Activated CD8-positive, alpha-beta memory T cell treated with anti-CD3 and anti-CD28 coated beads, Interleukin-2, amount 50 U/mL, for 48 hours (primary cell): ENCODE measurements around the gene WNT16.

Experiments used
- DNase-seq: peaks from one replicate; pipeline ENCODE4 v3.0.0-alpha.2; 2020

The WNT16 gene

DNA sequence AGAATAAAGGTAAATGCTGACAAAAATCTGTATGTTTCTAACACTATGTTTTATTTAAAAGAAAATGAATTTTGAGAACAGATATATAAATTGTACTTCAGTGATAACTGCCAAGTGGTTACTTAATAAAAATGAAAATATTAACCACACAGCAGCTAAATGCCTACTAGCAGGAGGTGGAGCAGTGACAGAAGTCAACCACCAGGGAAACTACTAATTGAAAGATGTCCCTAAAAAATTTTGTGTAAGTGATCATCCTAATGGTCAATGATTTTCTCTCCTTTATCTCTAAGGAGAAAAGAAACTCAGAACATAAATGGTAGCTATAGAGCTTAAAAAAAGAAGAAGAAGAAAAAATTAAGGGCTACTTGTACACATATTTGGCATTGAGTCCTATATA is 22.9 kb downstream of the WNT16 start:
- DNase-seq: no peak

DNA sequence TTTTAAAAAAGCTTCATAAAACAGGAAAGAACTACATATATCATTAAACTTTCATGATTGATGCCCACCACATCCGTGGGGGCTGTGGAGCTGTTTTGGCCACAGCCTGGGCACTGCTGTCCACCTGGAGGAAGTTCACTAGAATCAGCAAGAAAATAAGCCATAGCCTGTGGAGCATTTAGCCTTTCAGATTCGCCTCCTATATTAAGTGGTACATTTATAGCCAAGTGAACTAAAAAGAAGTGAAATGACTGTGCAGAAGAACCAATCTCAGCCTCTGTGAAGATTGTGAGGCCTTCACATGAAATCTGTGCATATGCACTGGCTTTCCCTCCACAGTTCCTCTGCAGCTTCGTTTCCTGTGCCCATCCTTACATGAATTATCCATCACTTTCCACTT is 23.5 kb downstream of the WNT16 start:
- no peak for DNase-seq

DNA sequence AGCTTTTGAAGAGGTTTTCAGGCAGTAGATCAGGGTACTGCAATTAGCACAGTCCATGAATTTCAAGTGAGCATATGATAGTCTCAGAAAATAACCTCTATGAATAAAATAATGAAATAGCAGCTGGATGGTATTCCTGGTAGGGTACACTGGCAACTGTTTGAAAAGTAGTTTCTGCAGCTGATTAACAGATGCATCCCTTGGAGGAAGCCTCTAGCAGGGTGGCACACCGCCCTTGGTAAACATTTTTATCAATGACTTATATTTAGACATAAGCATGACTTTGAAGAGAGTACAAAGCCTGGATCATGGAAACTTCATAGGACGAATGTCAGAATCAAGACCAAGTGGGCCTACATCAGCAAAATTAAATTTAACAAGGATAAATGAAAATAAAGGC is 26.8 kb downstream of the WNT16 start:
- no peak for DNase-seq

DNA sequence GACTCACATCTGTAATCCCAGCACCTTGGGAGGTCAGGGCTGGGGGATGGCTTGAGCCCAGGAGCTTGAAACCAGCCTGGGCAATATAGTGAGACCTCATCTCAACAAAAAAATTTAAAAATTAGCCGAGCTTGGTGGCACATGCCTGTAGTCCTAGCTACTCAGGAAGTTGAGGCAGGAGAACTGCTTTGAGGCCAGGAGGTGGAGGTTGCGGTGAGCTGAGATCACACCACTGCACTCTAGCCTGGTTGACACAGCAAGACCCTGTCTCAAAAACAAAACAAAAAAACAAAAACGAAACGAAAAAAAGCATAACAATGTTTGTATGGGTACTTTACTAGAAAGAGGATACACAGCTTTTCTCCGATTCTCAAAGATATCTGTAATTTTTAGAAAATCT is 31.8 kb downstream of the WNT16 start:
- no peak for DNase-seq

DNA sequence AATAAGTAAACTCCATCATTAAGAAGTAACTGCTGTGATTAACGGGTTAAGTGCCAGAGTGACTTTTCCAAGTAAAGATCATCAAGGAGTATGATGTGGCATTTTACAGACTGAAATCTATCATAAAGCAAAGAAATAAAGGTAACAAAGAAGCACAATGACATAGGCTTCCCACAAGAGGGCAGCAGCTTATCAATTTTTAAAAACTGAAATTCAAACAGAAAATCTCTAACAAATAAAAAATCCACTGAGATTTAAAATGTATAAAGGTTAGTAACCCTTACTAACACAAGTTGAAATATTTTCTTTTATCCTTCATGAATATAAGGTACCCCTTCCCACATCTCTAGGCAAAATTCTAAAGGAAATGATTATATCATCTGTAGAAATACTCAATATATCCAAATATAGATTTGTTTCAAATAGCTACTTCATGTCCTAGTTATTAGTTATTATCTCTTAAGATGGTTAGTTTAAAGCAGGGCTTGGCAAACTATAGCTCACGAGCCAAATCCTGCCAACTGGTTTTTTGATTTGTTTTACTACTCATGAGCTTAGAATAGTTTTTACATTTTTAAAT is 38.1 kb downstream of the WNT16 start:
- DNase-seq: no peak

DNA sequence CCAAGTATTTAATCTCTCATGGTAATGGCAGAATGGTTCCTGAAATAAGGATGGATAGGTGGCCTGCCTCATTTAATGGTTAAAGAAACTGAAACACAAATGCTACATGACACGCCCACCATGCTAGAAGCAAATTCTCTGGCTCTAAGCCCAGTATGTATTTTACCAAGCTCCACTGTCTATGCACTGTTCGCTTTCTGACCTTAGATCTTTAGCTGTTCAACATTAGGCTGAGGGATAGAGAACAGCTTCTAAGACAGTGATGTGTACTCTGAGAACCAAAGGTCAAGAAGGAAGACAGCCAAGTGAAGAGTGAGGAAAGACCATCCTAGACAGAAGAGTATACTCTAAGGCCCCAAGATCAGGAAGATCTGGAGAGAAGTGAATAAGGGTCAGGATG is 40.7 kb downstream of the WNT16 start:
- DNase-seq: no peak

DNA sequence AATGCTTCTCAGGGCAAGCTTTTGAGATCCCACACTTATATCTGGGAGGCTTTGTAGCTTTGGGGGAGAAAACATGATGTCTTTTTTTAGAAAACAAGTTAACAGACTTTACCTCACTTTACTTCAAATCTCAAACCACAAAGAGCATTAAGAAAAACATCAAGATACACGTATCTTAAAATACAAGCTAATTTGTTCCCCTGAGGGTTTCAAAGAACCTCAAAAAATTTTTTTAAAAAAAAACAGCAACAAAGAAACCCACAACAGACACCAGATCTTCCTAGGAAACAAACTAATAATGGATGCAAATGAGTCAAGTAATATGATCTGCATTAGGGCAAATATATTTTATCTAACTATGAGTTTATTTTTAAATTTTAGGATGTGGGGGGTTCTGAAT is 42.6 kb downstream of the WNT16 start:
- DNase-seq: no peak

DNA sequence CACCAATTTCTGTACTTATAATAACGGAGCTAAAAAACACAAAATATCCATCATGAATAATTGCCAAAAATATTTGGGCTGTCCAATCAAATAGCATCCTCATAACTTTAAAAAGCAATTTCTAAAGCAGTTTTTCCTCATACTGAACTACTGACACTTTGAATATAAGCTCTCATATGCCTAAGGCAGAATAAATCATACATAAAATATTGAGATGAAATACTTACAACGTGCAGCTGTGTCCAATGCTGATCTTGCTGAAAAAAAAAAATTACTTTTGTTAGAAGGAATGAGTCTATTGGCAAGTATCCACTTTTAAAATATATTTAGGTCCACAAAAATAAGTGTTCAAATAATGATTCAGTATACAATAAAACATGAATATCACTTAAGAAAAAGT is 43.1 kb downstream of the WNT16 start:
- DNase-seq: no peak

DNA sequence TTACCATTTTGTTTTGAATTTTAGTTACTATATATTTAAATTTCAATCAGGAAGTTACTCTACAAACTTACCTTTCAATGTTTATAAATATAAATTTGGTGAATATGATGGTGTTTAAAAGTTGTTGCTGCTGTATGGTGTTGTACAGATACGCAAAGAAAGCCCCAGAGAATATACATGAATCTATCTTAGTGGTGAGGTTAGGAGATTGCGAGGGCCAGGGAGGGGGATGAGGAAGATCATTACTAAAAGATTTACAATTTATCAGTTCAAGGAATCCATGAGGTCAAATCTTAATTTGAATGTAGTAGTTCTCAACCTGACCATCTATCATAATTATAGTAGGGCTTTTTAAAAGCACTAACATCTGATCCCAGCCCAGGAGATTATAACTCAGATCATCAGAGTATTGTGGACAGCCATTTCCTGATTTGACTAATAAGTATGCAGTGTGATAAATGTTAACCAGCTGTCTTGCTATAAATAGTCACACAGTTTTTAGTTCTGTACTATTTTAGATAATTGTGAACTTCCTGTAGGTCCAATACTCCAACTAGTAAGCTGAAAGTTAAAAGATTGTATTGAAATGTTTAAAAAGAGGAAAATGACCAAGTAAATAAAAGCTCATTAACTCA is 43.7 kb downstream of the WNT16 start:
- no peak for DNase-seq

DNA sequence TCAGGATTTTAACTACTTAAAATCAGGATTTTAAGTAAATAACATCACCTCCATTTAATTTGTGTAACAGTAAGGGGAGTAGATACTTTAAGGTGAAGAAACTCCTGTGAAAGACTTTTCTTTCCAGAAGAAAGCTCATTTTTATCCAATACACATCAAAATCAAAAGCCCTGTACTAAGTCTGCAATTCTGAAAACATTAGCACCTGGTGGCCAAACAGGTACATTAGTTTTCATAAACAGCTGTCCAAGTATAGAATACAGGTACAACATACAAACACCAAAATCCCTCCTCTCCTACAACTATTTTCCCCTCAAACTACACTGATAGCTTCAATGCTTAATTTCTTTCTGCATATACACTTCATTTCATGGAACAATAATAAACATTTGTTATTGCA is 44.4 kb downstream of the WNT16 start:
- no peak for DNase-seq

DNA sequence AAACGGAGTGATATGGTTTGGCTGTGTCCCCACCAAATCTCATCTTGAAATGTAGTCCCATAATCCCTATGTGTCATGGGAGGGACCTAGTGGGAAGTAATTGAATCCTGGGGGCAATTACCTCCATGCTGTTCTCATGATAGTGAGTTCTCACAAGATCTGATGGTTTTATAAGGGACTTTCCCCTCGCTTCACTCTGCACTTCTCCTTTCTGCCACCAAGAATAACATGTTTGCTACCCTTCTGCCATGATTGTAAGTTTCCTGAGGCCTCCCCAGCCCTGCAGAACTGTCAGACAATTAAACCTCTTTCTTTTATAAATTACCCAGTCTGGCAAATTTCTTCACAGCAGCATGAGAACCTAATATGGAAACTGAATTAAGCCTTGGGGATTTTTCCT is 48.2 kb downstream of the WNT16 start:
- DNase-seq: no peak

DNA sequence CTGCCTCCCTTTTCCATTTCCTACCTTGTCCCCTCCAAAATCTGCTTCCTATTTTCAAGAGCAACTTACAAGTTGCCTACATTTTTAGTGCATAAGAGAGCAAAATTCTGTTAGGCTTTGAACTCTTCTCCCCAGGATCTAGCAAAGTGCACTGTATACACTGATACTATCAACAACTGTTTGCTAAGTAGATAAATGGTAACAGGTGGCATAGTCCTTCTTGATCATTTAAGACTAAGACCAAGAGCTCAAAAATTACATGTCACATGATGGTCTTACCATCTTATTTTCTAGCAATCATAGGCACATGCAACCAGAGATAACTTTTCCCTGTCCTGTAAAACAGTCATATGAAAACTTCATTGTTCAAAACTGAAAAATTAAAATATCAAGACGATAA is 51.1 kb downstream of the WNT16 start:
- DNase-seq: no peak

DNA sequence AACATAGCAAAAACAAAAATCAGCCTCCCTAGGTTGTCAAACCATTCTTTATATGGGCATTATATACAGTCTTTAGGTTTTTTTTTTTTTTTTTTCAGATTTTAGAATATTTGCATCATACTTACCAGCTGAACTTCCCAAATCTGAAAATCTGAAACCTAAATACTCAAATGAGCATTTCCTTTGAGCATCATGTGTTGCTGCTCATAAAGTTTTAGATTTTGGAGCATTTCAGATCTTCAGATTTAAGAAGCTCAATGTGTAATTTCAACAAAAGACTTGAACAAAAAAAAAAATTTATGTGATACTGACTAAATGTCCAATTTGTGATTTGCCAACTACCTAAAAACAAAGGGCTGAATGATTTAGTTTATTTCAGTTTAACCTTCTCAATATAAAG is 53.7 kb downstream of the WNT16 start:
- no peak for DNase-seq

DNA sequence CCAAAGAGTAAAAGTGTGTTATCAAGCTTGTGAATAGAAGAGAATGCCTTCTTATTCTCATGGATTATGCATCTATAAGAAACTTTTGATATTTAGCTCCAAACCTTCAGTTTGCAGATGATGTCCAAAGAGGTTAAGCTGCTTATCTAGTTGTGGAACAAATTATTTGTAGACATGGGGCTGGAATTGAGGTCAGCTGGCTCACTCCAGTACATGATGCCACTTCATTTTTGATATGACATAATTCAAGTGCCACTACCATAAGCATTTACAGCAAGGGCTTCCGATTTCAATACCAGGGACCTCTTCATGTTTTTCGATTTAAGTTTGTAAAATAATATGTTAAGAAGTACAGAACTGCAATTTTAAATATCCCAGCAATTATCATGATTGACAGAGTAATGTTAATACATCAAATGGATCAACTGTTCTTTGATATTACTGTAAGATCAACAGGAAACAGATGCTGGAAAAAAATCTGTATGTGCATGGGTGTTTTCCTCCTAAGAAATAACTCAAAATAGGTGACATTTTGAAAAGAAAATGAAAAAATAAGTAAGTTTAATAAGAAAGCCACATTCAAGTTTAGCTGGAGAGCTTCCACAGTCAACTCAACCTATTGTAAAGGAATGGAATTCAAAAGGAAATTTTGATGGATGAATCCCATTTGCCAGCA is 54.6 kb downstream of the WNT16 start:
- no peak for DNase-seq

DNA sequence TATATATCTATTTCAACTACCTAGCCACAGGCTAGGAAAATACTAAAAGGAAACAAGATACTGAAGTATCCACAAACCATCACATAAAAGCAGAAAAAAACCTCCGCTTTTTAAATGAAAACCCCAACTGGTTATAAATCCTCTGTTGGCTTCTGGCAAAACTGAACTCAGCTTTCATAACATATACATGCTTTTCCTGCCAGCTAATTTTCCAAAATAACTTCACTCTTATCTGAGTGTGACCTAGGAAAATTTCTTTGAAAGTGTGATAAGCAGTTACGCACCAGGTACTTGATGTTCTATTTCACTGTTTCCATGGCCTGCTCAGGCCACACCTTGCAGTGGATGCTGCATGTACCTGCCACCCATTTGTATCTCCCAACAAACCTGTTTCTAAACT is 55.5 kb downstream of the WNT16 start:
- DNase-seq: no peak

DNA sequence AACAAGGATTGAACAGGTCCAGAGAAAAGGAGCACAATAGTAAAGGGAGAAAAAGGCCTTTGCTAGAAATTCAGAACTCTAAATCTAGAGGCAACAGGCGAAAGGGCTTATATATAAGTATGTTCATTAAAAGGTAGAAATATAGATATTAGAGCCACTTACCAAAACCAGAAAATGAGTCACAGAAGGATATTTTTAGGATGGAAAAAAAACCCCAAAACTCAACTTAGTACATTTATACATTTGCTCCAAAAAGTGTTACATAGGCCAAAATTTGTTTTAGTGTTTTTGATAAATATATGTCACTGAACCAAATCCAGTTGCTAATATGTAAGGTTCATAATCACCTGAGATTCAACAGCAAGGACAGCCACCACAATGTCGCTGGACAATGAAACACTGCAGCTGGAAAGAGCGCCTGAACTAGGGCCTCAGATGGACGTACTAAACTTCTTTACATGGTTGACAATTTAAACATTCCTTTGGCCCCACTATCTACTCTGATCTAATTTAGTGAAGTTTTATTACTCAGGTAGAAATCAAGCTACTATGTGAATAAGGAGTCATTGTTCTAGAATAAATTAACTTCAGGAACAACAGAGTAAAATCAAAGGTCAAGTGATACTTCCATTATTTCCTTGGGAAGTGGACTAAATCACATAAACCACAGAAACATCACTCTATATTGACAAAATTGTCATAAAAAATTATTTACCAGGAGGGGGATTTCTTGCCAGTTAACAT is 56.4 kb downstream of the WNT16 start:
- no peak for DNase-seq

DNA sequence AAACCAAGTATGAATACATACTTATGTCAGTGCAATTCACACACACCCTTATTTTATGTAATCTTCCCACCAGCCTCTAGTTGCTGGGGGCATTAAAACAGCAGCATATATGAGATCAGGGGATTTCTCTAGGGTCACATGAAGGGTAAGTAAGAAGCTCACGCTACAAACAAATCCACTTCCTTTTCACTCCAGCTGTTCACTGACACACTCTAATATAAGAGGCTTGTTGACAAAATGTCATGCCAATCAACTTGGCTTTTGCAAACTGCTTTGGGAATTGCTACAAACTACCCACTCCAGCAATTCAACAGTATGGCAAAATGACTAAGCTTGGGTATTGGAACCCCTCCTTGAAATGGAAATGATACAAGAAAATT is 57.0 kb downstream of the WNT16 start:
- no peak for DNase-seq

DNA sequence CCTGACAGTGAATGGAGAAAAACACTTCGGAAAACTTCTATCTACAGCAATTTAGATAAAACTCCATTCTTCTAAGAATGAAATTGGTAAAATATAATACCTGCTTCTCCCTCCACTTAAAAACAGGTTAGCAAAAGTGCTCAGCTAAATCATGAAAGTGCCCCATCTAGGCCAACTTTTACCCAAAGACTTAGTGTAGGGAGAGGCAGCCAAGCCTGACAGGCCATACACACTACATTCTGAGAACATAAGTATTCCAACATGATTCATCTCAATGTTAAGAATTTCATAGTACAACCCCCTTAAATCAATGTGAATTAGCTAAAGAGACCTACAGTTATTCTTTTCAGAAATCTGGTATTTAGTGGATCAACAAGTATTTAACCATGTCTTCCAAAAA is 60.1 kb downstream of the WNT16 start:
- DNase-seq: no peak

DNA sequence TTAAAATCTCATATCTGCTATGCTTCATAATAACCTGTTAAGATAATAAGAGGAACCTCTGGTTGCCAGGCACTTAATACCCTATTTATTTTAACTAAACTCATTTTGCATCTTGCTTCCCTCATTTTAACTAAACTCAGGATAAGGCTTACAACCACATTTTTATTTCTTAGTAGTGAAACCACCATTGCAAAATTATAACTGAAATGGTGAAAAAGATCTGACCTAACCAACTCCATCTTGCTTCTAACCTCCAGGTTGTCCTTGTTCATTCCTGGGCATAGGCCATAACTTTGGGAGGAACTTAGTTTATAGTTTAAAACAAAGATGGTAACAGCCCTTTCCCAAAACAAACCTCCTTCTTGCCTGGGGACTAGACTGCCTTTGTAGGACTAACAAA is 61.3 kb downstream of the WNT16 start:
- no peak for DNase-seq

DNA sequence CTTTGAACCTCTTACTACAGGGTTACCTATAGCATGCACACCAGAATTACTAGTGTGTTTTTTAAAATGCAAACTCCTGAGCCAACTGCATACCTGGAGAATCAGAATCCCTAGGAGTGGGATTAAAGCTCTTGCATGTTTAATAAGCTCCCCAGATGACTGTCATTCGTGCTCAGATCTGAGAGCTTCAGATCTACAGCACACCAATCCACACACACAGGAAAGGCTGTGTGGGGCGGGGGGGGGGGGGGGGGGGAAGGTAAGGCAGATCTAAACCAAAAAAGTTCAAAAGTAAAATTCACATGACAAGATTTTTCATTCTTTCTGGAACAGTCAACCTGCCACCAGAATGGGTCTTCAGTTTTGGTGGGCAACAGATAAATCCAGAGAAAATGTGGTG is 61.8 kb downstream of the WNT16 start:
- no peak for DNase-seq
